Mucosa of stomach (tissue), 1 donor: ENCODE measurements around the gene GALK1.

ENCODE experiments used
- H3K27me3 ChIP-seq: one replicate; pipeline ENCODE4 v1.7.0; 2013; ENCODE audit warnings: mild to moderate bottlenecking, low read length; ENCODE audit not compliant: control insufficient read depth, insufficient read depth
- H3K36me3 ChIP-seq: one replicate; pipeline ENCODE4 v1.7.0; 2013; ENCODE audit warnings: low read length; ENCODE audit not compliant: control insufficient read depth, insufficient read depth
- H3K4me1 ChIP-seq: one replicate; pipeline ENCODE4 v1.7.0; 2013; ENCODE audit warnings: mild to moderate bottlenecking, low read length; ENCODE audit not compliant: control insufficient read depth, insufficient read depth
- H3K4me3 ChIP-seq: one replicate; pipeline ENCODE4 v1.7.0; 2013; ENCODE audit warnings: low read length
- H3K9ac ChIP-seq: one replicate; pipeline ENCODE4 v1.7.0; 2013; ENCODE audit warnings: mild to moderate bottlenecking, low read length, moderate library complexity
- H3K9me3 ChIP-seq: one replicate; pipeline ENCODE4 v1.7.0; 2013; ENCODE audit warnings: mild to moderate bottlenecking, low read length, moderate library complexity; ENCODE audit not compliant: control insufficient read depth
- donor health status: Pancreatic carcinoma.

Gene GALK1

DNA sequence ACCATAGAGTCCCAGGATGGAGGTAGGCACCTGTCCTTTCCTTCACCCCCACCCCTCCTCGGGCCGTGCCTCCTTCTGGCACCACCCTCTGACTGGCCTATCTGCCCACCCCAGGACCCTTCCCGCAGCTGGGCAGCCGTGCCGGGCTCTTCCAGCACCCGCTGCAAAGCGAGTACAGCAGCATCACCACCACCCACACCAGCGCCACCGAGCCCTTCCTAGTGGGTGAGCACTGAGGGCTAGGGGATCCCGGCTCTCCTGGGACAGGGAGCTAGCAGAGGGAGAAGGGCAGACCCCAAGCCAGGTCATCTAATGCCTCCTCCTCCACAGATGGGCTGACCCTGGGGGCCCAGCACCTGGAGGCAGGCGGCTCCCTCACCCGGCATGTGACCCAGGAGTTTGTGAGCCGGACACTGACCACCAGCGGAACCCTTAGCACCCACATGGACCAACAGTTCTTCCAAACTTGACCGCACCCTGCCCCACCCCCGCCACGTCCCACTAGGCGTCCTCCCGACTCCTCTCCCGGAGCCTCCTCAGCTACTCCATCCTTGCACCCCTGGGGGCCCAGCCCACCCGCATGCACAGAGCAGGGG is 7.8 kb downstream of the GALK1 start:
- Histone ChIP-seq H3K9me3 (no peaks in the 10 kb centered on the region), H3K27me3 (no peaks in the 10 kb centered on the region), H3K36me3 (peaks cover 31% of the 10 kb centered on the region), H3K4me1 (peaks cover 4% of the 10 kb centered on the region), H3K4me3 (no peak overlapping the region), H3K9ac (no peak overlapping the region)

DNA sequence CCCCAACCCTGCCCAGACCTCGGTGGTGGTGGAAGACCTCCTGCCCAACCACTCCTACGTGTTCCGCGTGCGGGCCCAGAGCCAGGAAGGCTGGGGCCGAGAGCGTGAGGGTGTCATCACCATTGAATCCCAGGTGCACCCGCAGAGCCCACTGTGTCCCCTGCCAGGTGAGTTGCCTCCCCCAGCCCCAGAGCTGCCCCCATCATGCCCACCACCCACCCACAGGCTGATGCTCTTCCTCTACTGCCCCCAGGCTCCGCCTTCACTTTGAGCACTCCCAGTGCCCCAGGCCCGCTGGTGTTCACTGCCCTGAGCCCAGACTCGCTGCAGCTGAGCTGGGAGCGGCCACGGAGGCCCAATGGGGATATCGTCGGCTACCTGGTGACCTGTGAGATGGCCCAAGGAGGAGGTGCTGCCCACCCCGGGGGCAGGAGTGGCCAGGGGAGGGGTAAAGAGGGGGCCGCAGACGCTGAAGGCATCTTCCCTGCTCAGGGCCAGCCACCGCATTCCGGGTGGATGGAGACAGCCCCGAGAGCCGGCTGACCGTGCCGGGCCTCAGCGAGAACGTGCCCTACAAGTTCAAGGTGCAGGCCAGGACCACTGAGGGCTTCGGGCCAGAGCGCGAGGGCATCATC is 8.4 kb downstream of the GALK1 start:
- peaks cover 4% of the 10 kb centered on the region for H3K4me1 ChIP-seq
- H3K27me3 ChIP-seq, result no peaks in the 10 kb centered on the region
- no peaks in the 10 kb centered on the region for H3K9me3 ChIP-seq
- H3K9ac ChIP-seq, result no peak overlapping the region
- H3K4me3 ChIP-seq, result no peak overlapping the region
- peaks cover 34% of the 10 kb centered on the region for H3K36me3 ChIP-seq

- H3K4me3 ChIP-seq, result no peak overlapping the region
- peaks cover 4% of the 10 kb centered on the region for H3K4me1 ChIP-seq
- H3K9me3 ChIP-seq, result no peaks in the 10 kb centered on the region
- no peak overlapping the region for H3K9ac ChIP-seq
- H3K36me3 ChIP-seq, result peaks cover 38% of the 10 kb centered on the region
- H3K27me3 ChIP-seq, result no peaks in the 10 kb centered on the region
Observed at GRCh38 chr17:75755990-75756389, 9.0 kb downstream of the GALK1 start.

DNA sequence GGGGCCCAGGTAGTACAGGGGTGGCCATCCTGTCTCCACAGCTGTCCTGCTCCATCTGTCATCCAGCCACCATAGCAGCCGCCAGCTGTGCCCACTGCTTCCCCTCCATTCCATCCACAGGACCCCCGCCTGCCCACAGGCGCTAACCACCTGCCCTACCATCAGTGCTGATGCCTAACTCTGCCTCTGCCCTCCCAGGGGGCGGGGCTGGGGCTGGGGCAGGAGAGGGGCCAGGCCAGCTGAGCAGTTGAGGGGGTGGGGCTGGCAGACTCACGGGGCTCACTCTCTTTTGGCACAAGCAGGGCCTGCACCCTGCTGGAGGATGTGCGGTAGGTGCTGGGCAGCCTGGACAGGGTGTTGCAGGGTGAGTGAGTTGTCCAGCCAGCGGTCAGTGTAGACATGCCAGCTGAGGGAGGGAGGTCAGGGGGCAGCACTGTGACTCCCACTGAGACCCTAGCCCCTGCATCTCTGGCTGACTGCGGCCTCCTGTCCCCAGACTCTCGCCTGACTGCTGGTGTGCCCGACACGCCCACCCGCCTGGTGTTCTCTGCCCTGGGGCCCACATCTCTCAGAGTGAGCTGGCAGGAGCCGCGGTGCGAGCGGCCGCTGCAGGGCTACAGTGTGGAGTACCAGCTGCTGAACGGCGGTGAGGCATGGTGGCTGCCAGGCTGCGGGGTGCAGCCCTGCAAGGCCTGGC is 9.6 kb downstream of the GALK1 start:
- no peaks in the 10 kb centered on the region for H3K9me3 ChIP-seq
- peaks cover 4% of the 10 kb centered on the region for H3K4me1 ChIP-seq
- no peak overlapping the region for H3K9ac ChIP-seq
- no peaks in the 10 kb centered on the region for H3K27me3 ChIP-seq
- no peak overlapping the region for H3K4me3 ChIP-seq
- peaks cover 45% of the 10 kb centered on the region for H3K36me3 ChIP-seq

GRCh38 chr17:75754378-75755204 is 10.4 kb downstream of the GALK1 start:
- H3K9ac ChIP-seq, result no peak overlapping the region
- no peaks in the 10 kb centered on the region for H3K9me3 ChIP-seq
- peaks cover 7% of the 10 kb centered on the region for H3K4me1 ChIP-seq
- H3K4me3 ChIP-seq, result no peak overlapping the region
- peaks cover 52% of the 10 kb centered on the region for H3K36me3 ChIP-seq
- H3K27me3 ChIP-seq, result no peaks in the 10 kb centered on the region

DNA sequence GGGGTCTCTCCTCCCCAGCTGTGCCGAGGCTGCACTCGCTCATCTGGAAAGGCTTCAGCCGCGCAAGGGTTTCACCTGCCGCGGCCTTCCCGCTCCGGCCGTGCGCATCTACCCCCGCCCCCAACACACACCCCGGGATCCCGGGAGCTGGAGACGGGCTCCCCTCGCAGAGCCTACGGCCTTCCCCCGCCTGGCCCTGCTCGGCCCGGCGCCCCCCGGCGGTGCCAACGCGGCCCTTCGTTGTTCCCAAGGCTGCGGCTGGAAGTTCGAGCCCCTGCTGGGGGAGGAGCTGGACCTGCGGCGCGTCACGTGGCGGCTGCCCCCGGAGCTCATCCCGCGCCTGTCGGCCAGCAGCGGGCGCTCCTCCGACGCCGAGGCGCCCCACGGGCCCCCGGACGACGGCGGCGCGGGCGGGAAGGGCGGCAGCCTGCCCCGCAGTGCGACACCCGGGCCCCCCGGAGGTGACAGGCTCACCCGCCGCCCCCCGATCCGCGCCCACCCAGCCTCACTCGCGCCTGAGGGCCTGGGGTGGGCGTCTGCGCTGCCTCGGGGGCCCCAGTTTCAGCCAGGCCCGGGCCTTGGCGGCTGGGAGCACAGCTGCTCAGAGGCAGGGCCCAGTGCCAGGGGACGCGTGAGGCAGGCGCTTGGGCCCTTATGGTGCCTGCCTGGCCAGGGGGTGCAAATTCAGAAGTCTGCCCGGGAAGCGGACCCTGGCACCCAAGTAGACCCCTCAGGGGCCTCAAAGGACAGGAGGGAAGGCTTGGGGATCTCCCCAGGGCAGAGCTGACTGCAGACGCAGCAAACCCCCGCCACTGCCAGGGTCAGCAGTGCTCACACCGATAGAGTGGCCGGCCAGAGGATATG is 11.2 kb downstream of the GALK1 start:
- no peaks in the 10 kb centered on the region for H3K9me3 ChIP-seq

GRCh38 chr17:75752802-75753513 is 12.0 kb downstream of the GALK1 start:
- H3K9me3 ChIP-seq, result no peaks in the 10 kb centered on the region
- H3K4me1 ChIP-seq, result peaks cover 9% of the 10 kb centered on the region
- no peak overlapping the region for H3K4me3 ChIP-seq
- H3K36me3 ChIP-seq, result peaks cover 67% of the 10 kb centered on the region
- no peak overlapping the region for H3K9ac ChIP-seq
- H3K27me3 ChIP-seq, result no peaks in the 10 kb centered on the region

More for the DNA sequence above, 11.2 kb downstream of the GALK1 start:
- Histone ChIP-seq H3K27me3 (no peaks in the 10 kb centered on the region), H3K4me3 (no peak overlapping the region), H3K9ac (no peak overlapping the region), H3K4me1 (peaks cover 9% of the 10 kb centered on the region), H3K36me3 (peaks cover 60% of the 10 kb centered on the region)

DNA sequence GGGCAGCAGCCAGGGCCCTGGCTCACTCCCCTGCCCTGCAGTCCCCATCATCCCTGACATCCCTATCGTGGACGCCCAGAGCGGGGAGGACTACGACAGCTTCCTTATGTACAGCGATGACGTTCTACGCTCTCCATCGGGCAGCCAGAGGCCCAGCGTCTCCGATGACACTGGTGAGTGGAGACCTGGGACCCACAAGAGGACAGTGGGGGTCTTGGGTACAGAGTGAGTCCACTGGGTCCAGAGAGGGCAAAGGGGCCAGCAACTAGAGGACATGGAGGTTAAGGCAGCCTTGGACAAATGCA is 12.6 kb downstream of the GALK1 start:
- Histone ChIP-seq H3K27me3 (no peaks in the 10 kb centered on the region), H3K9ac (no peak overlapping the region), H3K4me3 (no peak overlapping the region), H3K4me1 (peaks cover 12% of the 10 kb centered on the region), H3K36me3 (peaks cover 66% of the 10 kb centered on the region), H3K9me3 (no peaks in the 10 kb centered on the region)

DNA sequence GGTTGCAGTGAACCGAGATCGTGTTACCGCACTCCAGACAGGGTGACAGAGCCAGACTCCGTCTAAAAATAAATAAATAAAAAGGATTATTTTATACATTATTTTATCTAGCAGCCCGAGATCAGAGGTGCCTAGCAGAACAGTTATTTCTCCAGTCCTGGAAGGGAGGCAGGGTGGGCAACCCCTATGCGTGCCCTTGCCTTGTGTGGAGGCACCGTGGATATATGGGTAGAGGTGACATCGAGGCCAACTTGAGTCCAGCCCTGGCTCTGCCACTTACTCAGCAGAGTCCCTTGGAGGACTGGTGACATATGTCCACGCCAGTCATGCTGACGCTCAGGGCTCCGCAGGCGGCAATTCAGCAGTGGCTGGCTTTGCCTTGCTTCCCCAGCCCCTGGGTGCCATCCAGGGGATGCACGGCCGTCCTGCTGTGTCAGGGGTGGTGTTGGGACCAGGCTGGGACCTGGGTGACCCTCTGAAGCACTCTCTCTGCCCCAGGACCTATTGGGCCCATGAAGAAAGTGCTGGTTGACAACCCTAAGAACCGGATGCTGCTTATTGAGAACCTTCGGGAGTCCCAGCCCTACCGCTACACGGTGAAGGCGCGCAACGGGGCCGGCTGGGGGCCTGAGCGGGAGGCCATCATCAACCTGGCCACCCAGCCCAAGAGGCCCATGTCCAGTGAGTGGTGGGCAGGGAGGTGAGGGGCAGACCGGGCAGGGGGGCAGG is 13.2 kb downstream of the GALK1 start:
- H3K4me1 ChIP-seq, result peaks cover 12% of the 10 kb centered on the region
- H3K4me3 ChIP-seq, result no peak overlapping the region
- no peak overlapping the region for H3K9ac ChIP-seq
- peaks cover 61% of the 10 kb centered on the region for H3K36me3 ChIP-seq
- H3K9me3 ChIP-seq, result no peaks in the 10 kb centered on the region
- no peaks in the 10 kb centered on the region for H3K27me3 ChIP-seq

DNA sequence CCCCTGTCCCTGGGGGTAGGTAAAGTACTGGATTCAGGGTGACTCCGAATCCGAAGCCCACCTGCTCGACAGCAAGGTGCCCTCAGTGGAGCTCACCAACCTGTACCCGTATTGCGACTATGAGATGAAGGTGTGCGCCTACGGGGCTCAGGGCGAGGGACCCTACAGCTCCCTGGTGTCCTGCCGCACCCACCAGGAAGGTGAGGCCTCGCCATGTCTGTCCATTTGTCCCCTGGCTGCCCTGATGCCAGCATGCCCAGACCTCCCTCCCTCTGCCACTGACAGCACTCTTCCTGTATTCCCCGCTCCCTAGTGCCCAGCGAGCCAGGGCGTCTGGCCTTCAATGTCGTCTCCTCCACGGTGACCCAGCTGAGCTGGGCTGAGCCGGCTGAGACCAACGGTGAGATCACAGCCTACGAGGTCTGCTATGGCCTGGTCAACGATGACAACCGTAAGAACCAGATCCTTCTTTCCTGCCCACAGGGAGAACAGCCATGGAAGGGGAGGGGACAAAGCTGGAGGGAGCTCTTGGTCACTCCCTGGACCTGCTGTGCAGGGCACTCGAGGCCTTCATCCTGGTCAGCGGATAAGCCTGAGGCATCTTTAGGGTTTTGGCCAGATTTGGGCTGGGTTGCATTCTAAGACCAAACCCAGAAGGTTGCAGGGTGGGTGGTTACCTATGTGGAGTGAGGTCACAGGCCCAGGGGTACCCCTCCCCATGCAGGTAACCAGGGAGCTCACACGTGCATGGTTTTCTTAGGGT is 14.2 kb downstream of the GALK1 start:
- H3K27me3 ChIP-seq, result no peaks in the 10 kb centered on the region

More for the DNA sequence above, 14.2 kb downstream of the GALK1 start:
- Histone ChIP-seq H3K9me3 (no peaks in the 10 kb centered on the region), H3K36me3 (peaks cover 51% of the 10 kb centered on the region), H3K4me3 (no peak overlapping the region), H3K4me1 (peaks cover 8% of the 10 kb centered on the region), H3K9ac (no peak overlapping the region)
